Frontal cortex (tissue), 4 donors: ENCODE results near the gene KIF16B. TPM values are rescaled to one million over a fixed set of nuclear protein-coding genes. Genes with fewer than 3 reads are reported as not detected.
A peak's percentile ranks its signal among the peaks of the same experiment; 100 is the strongest.
"Not testable (repeated sequence)": the region's sequence is repeated elsewhere in the genome, so short reads cannot be mapped to it uniquely, and the experiment has no call there.

ENCODE experiments used
- DNase-seq, 2 donors: peaks; one replicate each; pipeline ENCODE4 v3.0.0; 2012; ENCODE audit warnings: low spot score in 2 of 2
- FAIRE-seq: peaks from 2 replicates; lab custom pipeline; 2012; peaks lifted over from hg19 to GRCh38; lab: Jason Lieb, UNC
- total RNA-seq: library from RNA; depleted of rRNA; stranded (reverse); fragments of >200 nt; gene quantifications from one replicate; pipeline ENCODE4 v1.2.3, GENCODE V29; 2014
- donor health status: control.
- donor health status: control.
- donor health status: control.

The KIF16B gene
- total RNA-seq, 1 donor from 2014 or later: 70.1 TPM

DNA sequence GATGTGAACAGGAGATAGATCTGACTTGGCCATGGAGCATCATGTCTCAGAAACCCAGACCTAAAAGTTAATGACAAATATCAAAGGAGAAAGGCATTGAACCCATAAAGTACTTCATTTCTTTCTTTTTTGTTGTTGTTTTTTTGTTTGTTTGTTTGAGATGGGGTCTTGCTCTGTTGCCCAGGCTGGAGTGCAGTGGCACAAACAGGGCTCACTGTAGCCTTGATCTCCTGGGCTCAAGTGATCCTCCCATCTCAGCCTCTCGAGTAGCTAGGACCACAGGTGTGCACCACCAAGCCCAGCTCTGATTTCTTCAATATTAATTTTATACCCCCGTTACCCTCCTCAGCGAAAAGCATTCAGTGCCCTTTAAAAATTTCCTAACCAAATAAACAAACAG is 45.8 kb downstream of the KIF16B start:
- FAIRE-seq (no peak), DNase-seq (no peak)

DNA sequence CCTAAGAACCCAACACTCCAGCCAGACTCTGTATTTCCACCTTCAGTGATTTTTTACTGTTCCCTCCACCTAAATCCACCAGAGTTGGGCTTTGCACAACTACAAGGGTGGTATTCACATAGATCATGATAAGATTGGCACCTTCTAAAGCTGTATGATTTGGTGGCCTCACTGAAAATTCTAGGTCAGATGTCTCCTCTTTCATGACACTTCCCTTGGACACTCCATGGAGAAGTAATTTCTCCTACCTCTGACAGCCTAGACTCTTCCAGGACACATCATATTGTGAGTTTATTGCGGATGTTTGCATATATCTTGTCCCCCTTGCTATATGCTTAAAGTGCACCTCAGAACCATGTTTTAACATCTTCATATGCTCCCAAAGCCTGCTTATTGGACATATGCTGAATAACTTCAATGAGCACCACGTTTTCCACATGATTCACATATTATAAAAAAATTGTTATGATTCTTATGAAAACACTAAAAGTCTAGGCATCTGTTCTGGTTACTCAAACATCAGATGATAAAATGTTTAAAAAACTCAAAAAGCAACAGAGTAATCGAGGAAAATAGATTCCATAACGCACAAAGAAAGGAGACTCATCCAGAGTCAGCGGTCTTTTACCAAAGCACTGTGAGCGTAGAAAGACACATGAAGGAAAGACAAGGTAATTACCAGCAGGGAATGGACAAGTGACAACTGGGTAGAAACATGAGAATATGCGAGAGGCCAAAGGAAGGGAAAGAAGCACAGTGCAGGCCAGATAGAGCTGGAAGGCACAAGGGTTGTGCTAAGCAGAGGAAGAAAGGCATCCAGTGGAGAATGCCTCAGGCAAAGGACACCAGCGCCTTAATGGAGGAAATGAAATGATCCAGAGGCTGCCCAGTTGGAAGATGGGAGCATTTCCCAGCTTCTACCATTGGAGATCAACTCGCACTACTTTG is 46.5 kb downstream of the KIF16B start:
- no peak for DNase-seq
- FAIRE-seq: no peak

DNA sequence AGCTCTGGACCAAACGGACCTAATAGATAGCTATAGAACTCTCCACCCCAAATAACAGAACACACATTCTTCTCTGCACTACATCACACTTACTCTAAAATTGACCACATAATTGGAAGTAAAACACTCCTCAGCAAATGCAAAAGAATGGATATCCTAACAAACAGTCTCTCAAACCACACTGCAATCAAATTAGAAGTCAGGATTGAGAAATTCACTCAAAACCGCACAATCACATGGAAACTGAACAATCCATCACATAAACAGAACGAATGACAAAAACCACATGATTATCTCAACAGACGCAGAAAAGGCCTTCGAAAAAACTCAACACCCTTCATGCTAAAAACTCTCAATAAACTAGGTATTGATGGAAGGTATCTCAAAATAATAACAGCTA is 50.6 kb downstream of the KIF16B start:
- not testable (repeated sequence) for DNase-seq, FAIRE-seq

DNA sequence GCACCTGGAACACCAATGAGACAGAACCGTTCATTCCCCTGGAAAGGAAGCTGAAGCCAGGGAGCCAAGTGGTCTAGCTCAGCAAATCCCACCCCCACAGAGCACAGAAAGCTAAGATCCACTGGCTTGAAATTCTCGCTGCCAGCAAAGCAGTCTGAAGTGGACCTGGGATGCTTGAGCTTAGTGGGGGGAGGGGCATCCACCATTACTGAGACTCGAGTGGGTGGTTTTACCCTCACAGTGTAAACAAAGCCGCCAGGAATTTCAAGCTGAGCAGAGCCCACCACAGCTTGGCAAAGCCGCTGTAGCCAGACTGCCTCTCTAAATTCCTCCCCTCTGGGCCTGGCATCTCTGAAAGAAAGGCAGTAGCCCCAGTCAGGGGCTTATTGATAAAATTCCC is 53.1 kb downstream of the KIF16B start:
- DNase-seq: no peak
- no peak for FAIRE-seq

DNA sequence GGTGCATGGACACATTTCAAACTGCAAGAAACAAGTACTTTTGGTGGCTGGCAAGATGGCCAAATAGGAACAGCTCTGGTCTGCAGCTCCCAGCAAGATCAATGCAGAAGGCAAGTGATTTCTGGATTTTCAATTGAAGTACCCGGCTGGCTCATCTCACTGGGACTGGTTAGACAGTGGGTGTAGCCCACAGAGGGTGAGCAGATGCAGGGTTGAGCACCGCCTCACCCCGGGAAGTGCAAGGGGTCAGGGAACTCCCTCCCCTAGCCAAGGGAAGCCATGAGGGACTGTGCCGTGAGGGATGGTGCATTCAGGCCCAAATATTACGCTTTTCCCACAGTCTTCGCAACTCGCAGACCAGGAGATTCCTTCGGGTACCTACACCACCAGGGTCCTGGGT is 53.6 kb downstream of the KIF16B start:
- not testable (repeated sequence) for DNase-seq, FAIRE-seq

DNA sequence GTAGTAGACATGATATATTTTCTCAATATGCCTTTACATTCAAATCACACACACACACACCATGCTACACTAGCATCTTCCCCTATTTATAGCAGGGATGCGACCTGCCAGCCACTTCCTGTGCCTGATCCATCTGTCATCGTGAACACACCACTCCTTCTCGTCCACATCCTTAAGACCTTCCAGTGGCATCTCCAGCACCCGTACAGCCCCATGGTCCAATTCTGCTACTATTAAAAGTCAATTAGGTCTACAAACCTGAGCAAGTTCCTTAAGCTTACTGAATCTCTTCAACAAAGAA is 54.5 kb downstream of the KIF16B start:
- DNase-seq (no peak), FAIRE-seq (no peak)

DNA sequence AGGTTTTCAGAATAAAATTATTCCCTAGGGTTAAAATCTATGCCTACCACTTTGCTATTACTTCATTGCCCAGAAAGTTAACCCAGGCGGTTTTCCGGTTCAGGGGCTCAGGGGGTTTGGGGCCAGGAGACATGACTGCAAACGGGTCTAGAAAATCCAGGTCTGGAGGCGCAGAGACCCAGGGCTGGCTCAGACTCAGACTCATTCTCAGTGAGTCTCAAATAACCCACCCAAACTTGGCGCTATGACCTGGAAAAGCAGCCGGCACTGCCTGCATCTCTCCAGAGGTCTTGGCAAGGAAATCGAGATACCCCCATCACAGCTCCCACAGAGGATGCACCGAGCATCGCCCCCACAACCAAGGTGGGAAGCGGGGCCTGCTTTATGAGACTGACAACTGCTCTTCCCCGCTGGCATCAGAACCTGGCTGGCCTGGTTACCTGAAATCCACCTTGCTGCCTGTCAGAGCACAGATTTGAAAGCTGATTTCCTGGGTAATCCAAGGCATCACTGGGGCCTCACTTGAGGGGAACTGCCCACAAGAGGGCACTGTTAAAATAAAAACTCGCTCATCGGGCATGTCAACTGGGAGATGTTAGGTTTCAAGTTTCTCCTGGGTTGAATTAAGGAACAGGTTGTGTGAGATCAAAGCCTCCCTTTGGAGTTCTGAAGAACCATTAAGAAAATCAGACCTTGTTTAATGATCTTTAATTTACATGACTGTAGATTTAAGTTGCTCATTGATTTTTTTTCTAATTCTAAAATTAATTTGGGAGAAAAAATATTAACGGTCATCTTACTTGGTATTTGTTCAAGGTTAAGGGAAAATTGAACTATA is 55.1 kb downstream of the KIF16B start:
- DNase-seq (peak; percentile 31 to 44), FAIRE-seq (no peak)

DNA sequence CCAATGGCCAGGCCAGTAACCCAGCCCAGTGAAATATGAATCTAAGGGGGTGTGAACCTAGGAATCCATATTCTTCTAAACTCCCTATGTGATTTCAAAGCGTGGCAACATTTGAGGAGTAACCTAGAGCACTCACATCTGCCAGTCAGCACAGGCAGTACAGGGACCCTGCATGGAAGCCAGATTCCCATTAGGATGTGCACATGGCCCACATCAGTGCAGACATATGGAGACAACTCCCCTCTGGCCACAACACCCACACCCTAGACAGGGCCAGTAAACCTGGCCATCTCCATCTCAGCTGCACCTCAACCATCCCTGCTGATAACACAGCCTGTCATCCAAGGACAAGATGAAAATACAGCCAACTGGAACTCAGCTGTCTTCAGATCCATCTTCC is 56.5 kb downstream of the KIF16B start:
- DNase-seq (no peak), FAIRE-seq (no peak)

DNA sequence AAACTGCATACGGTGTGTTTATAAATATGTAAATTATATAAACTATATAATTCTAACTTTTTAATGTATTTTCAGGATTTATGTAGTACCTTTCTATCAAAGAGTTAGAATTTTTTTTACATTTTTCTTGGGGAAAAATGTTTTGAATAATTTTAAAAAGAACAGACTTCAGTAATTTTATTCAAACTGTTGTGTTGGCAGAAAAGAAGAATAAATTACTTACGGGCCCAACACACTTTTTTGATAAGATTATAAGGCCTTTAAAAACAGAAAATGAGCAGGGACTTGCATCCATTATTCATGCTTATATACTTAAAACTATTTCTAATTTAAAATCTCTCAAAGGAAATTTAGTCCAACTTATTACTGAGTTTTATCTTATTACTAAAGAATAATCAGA is 58.2 kb downstream of the KIF16B start:
- DNase-seq: no peak

DNA sequence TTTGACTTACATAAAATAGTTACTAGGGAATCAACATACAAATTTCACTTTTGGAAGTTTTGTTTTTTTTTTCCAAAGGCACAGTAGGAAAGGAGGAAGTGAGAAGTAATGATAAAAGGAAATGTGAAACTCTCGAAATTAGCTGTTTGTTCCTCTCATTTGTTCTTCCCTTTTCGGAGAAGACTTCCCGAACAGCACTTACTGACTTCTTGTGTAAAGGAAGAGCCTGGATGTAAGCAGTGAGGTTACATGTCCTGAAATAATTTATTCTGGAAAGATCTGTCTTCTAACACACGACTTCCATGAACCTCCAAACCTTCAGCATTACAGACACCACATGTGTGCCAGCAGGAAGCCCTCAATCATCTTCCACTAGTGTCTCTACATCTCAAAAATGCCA is 59.1 kb downstream of the KIF16B start:
- no peak for FAIRE-seq
- DNase-seq: no peak

More for the DNA sequence above, 58.2 kb downstream of the KIF16B start:
- peak; percentile 62 for FAIRE-seq

DNA sequence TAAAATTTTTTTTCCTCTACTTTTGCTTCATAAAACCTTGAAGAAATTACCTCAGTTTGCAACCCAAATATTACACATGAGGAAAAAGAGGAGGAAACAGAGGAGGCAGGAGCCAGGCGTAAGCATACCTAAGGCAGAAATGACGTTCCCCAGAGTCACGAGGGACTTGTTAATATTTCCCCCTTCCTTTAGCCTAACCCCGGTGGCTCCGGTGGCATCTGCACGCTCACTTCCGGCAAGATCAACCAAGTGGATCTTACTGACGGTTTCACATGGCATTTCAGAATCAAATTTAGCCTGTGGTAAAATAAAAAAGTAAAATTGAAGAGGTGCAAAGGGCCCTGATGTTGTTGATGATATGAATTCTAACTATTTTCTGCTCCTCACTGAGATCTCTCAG is 67.4 kb downstream of the KIF16B start:
- DNase-seq (no peak), FAIRE-seq (no peak)

DNA sequence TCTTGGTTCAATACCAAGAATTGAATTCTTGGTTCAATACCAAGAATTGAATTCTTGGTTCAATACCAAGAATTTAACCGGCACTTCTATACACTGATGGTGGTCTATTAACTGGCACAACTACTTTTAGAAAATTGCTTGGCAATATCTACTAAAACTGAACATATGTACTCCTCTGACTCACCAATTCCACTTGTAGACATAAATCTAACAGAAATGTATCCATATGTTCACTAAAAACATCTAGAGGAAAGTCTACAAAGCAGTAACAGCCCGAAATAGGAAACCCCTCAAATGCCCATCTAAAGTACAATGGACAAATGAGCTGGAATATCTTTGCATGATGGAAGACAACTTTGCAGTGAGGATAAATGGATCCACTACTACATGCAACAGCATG is 71.9 kb downstream of the KIF16B start:
- DNase-seq: no peak
- FAIRE-seq: no peak

DNA sequence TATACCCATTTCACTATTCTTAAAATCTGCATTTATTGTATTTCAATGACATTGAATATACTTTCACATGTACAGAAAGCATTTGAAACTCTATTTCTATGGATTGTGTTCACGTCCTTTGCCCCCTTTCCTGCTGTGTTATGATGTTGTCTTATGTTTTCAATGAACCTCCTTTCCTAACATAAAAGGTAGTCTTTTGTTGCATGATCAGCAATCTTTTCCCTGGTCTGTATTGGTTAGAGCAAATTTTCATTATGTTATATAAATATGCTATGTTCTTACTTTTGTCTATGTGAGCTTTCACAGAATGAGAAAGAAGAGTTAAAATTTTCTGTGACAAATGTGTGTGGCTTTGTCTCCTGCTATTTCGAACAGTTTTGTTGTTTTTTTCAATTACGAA is 73.1 kb downstream of the KIF16B start:
- FAIRE-seq: no peak

DNA sequence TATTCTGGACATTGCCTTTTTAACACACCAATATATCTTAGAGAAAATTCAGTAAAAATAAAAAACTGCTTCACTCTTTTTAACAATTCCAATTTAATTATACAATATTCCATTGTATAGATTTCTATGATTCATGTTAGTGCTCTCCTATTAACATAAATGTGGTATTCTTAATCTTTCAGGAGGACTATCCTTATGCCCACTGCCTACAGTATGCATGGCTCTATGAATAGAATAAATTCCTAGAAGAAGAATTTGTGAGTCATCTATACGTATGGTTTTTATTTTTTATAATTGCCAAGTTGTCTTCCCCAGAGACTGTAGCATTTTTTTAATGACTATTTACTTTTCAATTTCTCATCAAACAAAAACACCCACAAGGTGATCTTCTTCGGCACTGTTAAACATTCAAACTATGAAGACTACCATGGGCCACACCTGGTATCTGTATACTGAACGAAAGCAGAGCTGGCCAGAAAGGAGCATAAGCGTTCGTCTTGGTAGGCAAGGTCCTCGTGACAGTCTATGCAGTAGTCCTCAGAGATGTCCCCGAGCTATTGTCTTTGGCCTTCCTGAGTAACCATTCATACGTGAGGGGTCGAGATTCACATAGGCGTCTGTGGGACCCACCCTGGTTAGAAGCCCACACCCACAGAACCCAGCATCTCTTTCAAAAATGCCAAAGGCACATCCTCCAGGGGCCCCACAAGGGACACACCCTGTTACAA is 74.6 kb downstream of the KIF16B start:
- DNase-seq: no peak
- no peak for FAIRE-seq

More for the DNA sequence above, 73.1 kb downstream of the KIF16B start:
- DNase-seq: no peak

DNA sequence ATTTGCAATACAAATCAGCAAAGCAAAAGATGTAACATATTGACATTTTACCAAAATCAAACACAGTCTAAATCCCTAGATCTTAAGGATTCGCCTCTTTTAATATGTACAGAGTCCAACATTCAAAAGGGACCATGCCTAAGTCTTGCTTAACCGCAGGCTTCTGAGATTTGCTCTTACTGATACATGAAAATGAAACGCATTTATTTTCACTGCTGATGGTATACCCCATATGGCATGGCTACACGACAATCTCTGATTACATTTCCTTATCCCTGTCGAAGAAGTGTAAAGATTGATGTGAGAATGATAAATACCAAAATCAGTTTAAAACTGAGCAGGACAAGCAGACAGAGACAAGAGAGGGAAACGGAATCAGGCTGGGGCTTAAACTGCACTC is 75.4 kb downstream of the KIF16B start:
- DNase-seq (no peak), FAIRE-seq (no peak)

DNA sequence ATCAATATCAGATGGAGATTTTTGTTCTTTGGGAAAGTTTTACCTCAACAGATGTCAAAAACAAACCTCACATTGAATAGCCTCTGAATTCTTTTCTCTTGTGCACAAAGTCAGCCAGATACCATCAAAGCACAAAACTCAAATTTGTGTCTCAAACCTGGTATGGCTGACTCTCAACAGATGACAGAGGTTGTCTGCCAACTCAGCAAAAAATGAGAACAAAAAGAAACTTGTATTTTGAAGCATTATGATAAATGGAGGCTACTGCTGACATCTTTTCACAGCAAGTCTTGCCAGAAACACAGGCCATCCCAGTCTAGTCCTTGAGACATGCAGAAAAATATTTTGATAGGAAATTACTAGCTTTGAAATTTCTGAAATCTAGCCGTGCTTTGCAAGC is 79.8 kb downstream of the KIF16B start:
- no peak for FAIRE-seq
- DNase-seq: no peak

DNA sequence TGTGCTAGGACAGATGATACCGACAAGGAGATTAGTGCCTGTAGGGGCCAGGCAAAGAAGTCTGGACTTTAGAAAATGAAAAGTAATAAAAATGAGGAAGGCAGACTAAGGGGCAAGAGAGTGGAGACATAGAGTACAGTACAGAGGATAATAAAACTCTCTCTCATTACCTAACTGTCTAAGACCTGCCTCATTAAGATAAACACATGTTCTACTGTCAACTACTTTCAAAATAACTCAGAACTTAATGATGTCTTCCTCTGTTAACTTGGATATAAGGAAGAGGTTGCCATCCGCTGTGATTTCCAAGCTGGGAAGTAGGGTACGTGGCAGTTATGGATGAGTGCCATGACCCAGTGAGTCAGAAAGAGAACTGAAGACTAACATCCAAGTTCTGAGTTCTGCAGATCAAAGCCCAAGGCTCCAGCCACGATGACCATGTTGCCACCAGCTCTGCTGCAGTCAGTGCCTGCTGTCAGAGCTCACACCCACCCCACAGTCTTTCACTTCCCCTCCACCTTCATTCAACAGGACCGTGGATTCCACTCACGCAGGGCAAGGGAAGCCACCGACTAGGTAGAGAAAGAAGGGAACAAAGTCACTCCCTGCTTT is 81.8 kb downstream of the KIF16B start:
- FAIRE-seq (no peak), DNase-seq (no peak)

DNA sequence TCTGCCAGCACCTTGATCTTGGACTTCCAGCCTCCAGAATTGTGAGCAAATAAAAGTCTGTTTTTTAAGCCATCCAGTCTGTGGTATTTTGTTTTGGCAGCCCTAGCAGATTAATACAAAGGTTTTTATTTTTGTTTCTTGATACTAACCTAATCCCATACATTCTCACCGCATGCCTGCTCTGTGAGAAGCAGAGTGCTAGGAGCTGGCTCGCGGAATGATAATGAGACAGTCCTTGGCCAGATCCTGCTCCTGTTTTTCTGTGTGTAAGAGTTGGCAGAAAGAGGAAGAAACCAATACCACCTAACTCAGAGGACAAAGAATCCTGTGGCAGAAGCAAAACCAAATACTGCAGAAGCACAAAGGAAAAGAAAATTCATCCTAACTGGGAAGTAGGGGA is 82.6 kb downstream of the KIF16B start:
- FAIRE-seq: no peak
- DNase-seq: no peak

DNA sequence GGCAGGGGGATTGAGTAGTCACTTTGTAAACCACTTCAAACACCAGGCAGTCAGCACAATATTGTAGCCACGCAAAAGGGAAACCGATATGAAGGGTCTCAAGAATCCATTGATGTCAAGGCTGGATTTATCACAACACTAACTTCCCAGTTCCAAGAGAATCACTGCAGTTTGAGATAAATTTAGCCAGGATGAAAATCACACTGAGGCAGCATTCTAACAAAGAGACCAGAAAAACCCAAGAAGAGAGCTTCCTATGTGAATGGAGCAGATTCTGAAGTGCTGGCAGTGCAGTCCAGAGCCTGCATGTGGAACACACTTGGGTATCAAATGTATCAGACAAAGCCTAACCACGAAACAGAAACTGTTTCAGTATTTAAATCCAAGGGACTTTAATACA is 84.6 kb downstream of the KIF16B start:
- FAIRE-seq: no peak

DNA sequence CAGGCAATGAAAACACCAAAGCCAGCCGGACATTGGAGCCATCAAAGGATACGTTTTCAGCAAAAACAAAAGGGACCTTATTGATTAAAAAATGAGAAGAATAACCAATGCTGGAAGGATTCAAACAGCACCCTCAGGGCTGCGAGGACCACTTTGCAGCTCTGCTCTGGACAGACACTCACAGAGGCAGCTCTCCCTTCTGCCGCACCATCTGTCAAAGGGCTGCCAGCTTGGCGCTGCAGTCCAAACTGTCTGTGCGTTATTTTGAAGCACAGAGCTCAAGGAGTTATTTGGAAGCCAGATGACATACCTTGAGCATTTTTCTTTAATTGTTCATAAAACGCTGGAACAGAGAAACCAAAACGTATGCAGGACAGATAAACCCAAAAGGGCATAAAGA is 85.2 kb downstream of the KIF16B start:
- no peak for FAIRE-seq
- no peak for DNase-seq

More for the DNA sequence above, 84.6 kb downstream of the KIF16B start:
- no peak for DNase-seq
